Endothelial cell of umbilical vein (primary cell): ENCODE measurements around the gene GIGYF2. TPM values are rescaled to one million over a fixed set of nuclear protein-coding genes. Genes with fewer than 3 reads are reported as not detected.

Source experiments
- BruUV-seq: library from RNA; stranded (reverse); fragments of 400-500 nt; replicated peaks from 2 replicates; lab custom pipeline; 2021; lab: Mats Ljungman, UMichigan
- CTCF ChIA-PET: fragments of 300-600, 350-600 bp; sonication (Branson Sonifier 250); formaldehyde crosslinking; loops from one replicate; lab custom pipeline; 2021; ENCODE audit warnings: antibody characterized with exemption, inconsistent platforms; lab: Charles Lee
- POLR2A ChIA-PET: fragments of 300-600, 350-600 bp; sonication (Branson Sonifier 250); formaldehyde crosslinking; loops from one replicate; lab custom pipeline; 2021; ENCODE audit warnings: antibody characterized with exemption, inconsistent platforms; lab: Charles Lee
- DNase-seq: peaks from one replicate; pipeline ENCODE4 v3.0.0-alpha.2; 2011; ENCODE audit warnings: low read depth, low spot score
- FAIRE-seq: peaks from 2 replicates; lab custom pipeline; 2011; peaks lifted over from hg19 to GRCh38; lab: Jason Lieb, UNC
- H2AFZ ChIP-seq: 2 replicates; pipeline ENCODE4 v1.6.0; 2012; ENCODE audit warnings: low read depth, low read length, control low read depth, inconsistent platforms
- H3K27ac ChIP-seq: 2 replicates; pipeline ENCODE4 v1.5.1; 2011; ENCODE audit warnings: low read depth, mild to moderate bottlenecking, control low read depth, low read length, moderate library complexity; ENCODE audit not compliant: insufficient read depth
- H3K27me3 ChIP-seq, 2 experiments: 2 replicates each; pipeline versions ENCODE4 v1.6.0 to v1.6.1; 2011; ENCODE audit warnings: low read length in 2 of 2, mixed read lengths in 1 of 2; ENCODE audit not compliant: control insufficient read depth in 2 of 2, insufficient read depth in 2 of 2
- H3K36me3 ChIP-seq, 2 experiments: 2 replicates in 1 of 2; 3 replicates in 1 of 2; pipeline ENCODE4 v1.5.1; 2011; ENCODE audit warnings: low read length in 2 of 2, mild to moderate bottlenecking in 1 of 2, moderate library complexity in 1 of 2; ENCODE audit not compliant: control insufficient read depth in 2 of 2, insufficient read depth in 2 of 2; ENCODE audit errors: extremely low read depth in 1 of 2
- H3K4me1 ChIP-seq: 3 replicates; pipeline ENCODE4 v1.5.1; 2011; ENCODE audit warnings: mild to moderate bottlenecking, low read length; ENCODE audit not compliant: control insufficient read depth, insufficient read depth; ENCODE audit errors: extremely low read depth
- H3K4me2 ChIP-seq: 2 replicates; pipeline ENCODE4 v1.6.1; 2011; ENCODE audit warnings: low read length, control low read depth, mixed read lengths; ENCODE audit not compliant: insufficient read depth
- H3K4me3 ChIP-seq, 3 experiments: fragments of 200-600 bp in 1 of 3; sonication (generic), shearing (Covaris generic) in 1 of 3; replicated peaks in 1 of 3; 2 replicates each; pipeline ENCODE4 v1.5.1; 2011 to 2016; ENCODE audit warnings: control low read depth in 3 of 3, low read length in 3 of 3, mild to moderate bottlenecking in 2 of 3, inconsistent platforms in 1 of 3, low read depth in 1 of 3, moderate library complexity in 1 of 3; ENCODE audit not compliant: insufficient read depth in 1 of 3
- H3K79me2 ChIP-seq: 2 replicates; pipeline ENCODE4 v1.6.0; 2012; ENCODE audit warnings: low read length, inconsistent platforms; ENCODE audit not compliant: control insufficient read depth, insufficient read depth
- H3K9ac ChIP-seq: replicated peaks from 2 replicates; pipeline ENCODE3; 2011; ENCODE audit warnings: low read length, control low read depth; ENCODE audit not compliant: insufficient read depth; ENCODE audit errors: extremely low read depth
- H3K9me1 ChIP-seq: replicated peaks from 3 replicates; pipeline ENCODE4 v1.6.0; 2011; ENCODE audit warnings: mild to moderate bottlenecking, low read length; ENCODE audit not compliant: control insufficient read depth, insufficient read depth; ENCODE audit errors: extremely low read depth
- H3K9me3 ChIP-seq: replicated peaks from 2 replicates; pipeline ENCODE4 v1.5.1; 2012; ENCODE audit warnings: low read length, inconsistent platforms; ENCODE audit not compliant: control insufficient read depth, insufficient read depth
- H4K20me1 ChIP-seq: replicated peaks from 2 replicates; pipeline ENCODE3; 2011; ENCODE audit warnings: mild to moderate bottlenecking, low read length; ENCODE audit not compliant: control insufficient read depth, insufficient read depth; ENCODE audit errors: extremely low read depth
- EZH2 ChIP-seq: IDR thresholded peaks from 2 replicates; pipeline ENCODE4 v1.6.1; 2012; ENCODE audit warnings: borderline replicate concordance, low read depth, mild to moderate bottlenecking, moderate library complexity, low read length, inconsistent platforms; ENCODE audit not compliant: severe bottlenecking
- FOS ChIP-seq: IDR thresholded peaks from 2 replicates; pipeline ENCODE4 v1.6.1; 2011; ENCODE audit warnings: mild to moderate bottlenecking, low read length, moderate library complexity, borderline replicate concordance; ENCODE audit not compliant: insufficient read depth
- GATA2 ChIP-seq: IDR thresholded peaks from 2 replicates; pipeline ENCODE4 v1.7.0; 2011; ENCODE audit warnings: low read depth, mild to moderate bottlenecking, moderate library complexity, mixed read lengths, low read length; ENCODE audit not compliant: insufficient read length, insufficient read depth
- JUN ChIP-seq: IDR thresholded peaks from 2 replicates; pipeline ENCODE4 v1.6.1; 2011; ENCODE audit warnings: borderline replicate concordance, low read depth; ENCODE audit not compliant: insufficient read length, insufficient read depth
- MYC ChIP-seq: IDR thresholded peaks from one replicate; pipeline ENCODE4 v1.6.1; 2011; ENCODE audit warnings: mild to moderate bottlenecking, low read depth, low read length
- POLR2A ChIP-seq: IDR thresholded peaks from 2 replicates; pipeline ENCODE4 v1.6.1; 2012; ENCODE audit warnings: low read depth, mild to moderate bottlenecking, control low read depth, low read length
- POLR2AphosphoS5 ChIP-seq: IDR thresholded peaks from 2 replicates; pipeline ENCODE4 v1.6.1; 2012; ENCODE audit warnings: low read depth, mild to moderate bottlenecking, control low read depth, low read length, moderate library complexity; ENCODE audit not compliant: insufficient read depth
- dilution Hi-C: fragments of 300-500 bp; cut with MboI; formaldehyde crosslinking; loops from one replicate; pipeline ENCODE4 v1.15.0; 2019; ENCODE audit warnings: low sequenced_read_pairs; ENCODE audit not compliant: extremely low pct_ligation_motif_present
- intact Hi-C: fragments of 100-400 bp; cut with micrococcal nuclease; formaldehyde crosslinking; loops from one replicate; pipeline ENCODE4 v1.10.0; 2022
- polyA plus RNA-seq, 4 experiments: library from polyadenylated mRNA; depleted of rRNA in 3 of 4; stranded (reverse) in 3 of 4; unstranded in 1 of 4; fragments of >200 nt; gene quantifications; 2 replicates each; pipeline versions ENCODE4 v1.2.1 to v1.2.3, GENCODE V29; 2011 to 2012; ENCODE audit warnings: missing spikeins in 1 of 4
- total RNA-seq: library from RNA; stranded (reverse); gene quantifications from 2 replicates; pipeline ENCODE4 v1.2.3, GENCODE V29; 2021
- TF ChIP-seq, protein P1 (sequence below): IDR thresholded peaks from 2 replicates; pipeline ENCODE4 v1.6.1; 2011; ENCODE audit not compliant: insufficient read depth, insufficient read length
- TF ChIP-seq, protein P2 (sequence below), 2 donors: IDR thresholded peaks; 1 replicate in 1 of 2; 2 replicates in 1 of 2; pipeline ENCODE4 v1.5.1; 2011; ENCODE audit warnings: low read length in 2 of 2, mild to moderate bottlenecking in 2 of 2, moderate library complexity in 2 of 2, control low read depth in 1 of 2, inconsistent platforms in 1 of 2, low read depth in 1 of 2; ENCODE audit not compliant: insufficient read depth in 1 of 2; ENCODE audit errors: extremely low read depth in 1 of 2

The GIGYF2 gene
- total and polyA plus RNA-seq, 2 donors (not counting 3 experiments of a cell fraction or from before 2014, with no cell fraction given) = 22.9 to 56.4 TPM

DNA sequence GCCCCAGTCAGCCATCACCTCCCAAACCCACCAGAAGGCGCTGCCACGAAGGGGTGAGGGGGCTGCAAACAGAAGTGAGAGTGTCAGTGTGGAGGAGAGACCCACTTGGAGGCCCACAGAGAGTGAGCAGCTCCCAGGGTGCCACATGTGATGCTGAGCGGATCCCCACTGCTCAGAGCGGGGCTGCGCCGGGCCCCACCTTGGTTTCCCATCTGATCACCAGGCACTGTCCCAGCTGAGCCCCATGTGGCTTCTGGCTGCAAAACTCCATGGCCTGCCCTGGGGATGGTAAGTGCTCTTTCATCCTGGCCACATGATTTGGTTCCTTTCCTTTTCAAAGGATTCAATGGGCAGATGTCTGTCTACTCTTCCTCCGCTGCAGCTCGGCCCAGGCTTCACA, 196.7 kb downstream of the GIGYF2 start:
- CTCF ChIA-PET = interaction anchor here (1.1 kb wide), 1 partner anchor 279 kb away, joined by 3 read pairs; no protein-coding TSS in a partner anchor
- Histone ChIP-seq H3K9me3 (no peaks in the 10 kb centered on the region), H4K20me1 (no peaks in the 10 kb centered on the region), H3K4me1 (no peaks in the 10 kb centered on the region), H3K27me3 (no peaks in the 10 kb centered on the region), H2AFZ (no peak overlapping the region), H3K9me1 (no peaks in the 10 kb centered on the region), H3K9ac (no peak overlapping the region), H3K4me3 (no peak overlapping the region), H3K79me2 (no peaks in the 10 kb centered on the region), H3K27ac (no peak overlapping the region), H3K36me3 (no peaks in the 10 kb centered on the region), H3K4me2 (no peak overlapping the region)
- intact Hi-C loops (no loop called here), dilution Hi-C loops (no loop called here)
- no TSS peak for BruUV-seq
- TF ChIP-seq FOS (no peak), MYC (no peak), POLR2A (no peak), POLR2AphosphoS5 (no peak), GATA2 (no peak), JUN (no peak), EZH2 (no peak)
- TF ChIP-seq, protein P1, sequence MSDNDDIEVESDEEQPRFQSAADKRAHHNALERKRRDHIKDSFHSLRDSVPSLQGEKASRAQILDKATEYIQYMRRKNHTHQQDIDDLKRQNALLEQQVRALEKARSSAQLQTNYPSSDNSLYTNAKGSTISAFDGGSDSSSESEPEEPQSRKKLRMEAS = no peak
- TF ChIP-seq, protein P2, sequence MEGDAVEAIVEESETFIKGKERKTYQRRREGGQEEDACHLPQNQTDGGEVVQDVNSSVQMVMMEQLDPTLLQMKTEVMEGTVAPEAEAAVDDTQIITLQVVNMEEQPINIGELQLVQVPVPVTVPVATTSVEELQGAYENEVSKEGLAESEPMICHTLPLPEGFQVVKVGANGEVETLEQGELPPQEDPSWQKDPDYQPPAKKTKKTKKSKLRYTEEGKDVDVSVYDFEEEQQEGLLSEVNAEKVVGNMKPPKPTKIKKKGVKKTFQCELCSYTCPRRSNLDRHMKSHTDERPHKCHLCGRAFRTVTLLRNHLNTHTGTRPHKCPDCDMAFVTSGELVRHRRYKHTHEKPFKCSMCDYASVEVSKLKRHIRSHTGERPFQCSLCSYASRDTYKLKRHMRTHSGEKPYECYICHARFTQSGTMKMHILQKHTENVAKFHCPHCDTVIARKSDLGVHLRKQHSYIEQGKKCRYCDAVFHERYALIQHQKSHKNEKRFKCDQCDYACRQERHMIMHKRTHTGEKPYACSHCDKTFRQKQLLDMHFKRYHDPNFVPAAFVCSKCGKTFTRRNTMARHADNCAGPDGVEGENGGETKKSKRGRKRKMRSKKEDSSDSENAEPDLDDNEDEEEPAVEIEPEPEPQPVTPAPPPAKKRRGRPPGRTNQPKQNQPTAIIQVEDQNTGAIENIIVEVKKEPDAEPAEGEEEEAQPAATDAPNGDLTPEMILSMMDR (IDR thresholded peaks at IDR 0.05; ENCODE audit: extremely low read depth in 1 of 2, insufficient read depth in 1 of 2, low read depth in 1 of 2, low read length in 2 of 2) = no peak
- DNase-seq (no peak), FAIRE-seq (no peak)
- POLR2A ChIA-PET = no interaction called here
